H1 (cell line): ENCODE data around the gene ADAMTSL2. TPM values are rescaled to one million over a fixed set of nuclear protein-coding genes. Genes with fewer than 3 reads are reported as not detected.

Experiments used
- CTCF ChIA-PET: fragments of 300-600 bp; sonication (Branson Sonifier 250); formaldehyde crosslinking; loops from one replicate; lab custom pipeline; 2021; ENCODE audit not compliant: partially characterized antibody; lab: Charles Lee
- POLR2A ChIA-PET: fragments of 300-600 bp; sonication (Branson Sonifier 250); formaldehyde crosslinking; loops from one replicate; lab custom pipeline; 2021; ENCODE audit warnings: inconsistent platforms; ENCODE audit not compliant: partially characterized antibody; lab: Charles Lee
- DNase-seq, 2 experiments: peaks; one replicate each; pipeline versions ENCODE4 v3.0.0 to v3.0.0-alpha.2; 2010 to 2022; ENCODE audit warnings: low spot score in 2 of 2, low read depth in 1 of 2, mixed read lengths in 1 of 2
- FAIRE-seq: peaks from 2 replicates; lab custom pipeline; 2011; peaks lifted over from hg19 to GRCh38; lab: Jason Lieb, UNC
- H2AFZ ChIP-seq: 2 replicates; pipeline ENCODE4 v1.8.1; 2012; ENCODE audit warnings: low read length, inconsistent platforms
- H2AK5ac ChIP-seq: 2 replicates; pipeline ENCODE4 v1.6.1; 2013; ENCODE audit warnings: low read depth, low read length
- H2BK120ac ChIP-seq: replicated peaks from 2 replicates; pipeline ENCODE3; 2013; ENCODE audit warnings: low read depth, low read length, inconsistent platforms
- H2BK12ac ChIP-seq: 2 replicates; pipeline ENCODE4 v1.6.1; 2013; ENCODE audit warnings: low read depth, low read length
- H2BK15ac ChIP-seq: 2 replicates; pipeline ENCODE4 v1.6.1; 2013; ENCODE audit warnings: low read length
- H2BK20ac ChIP-seq: 2 replicates; pipeline ENCODE4 v1.6.1; 2013; ENCODE audit warnings: low read length
- H2BK5ac ChIP-seq: 2 replicates; pipeline ENCODE4 v1.6.1; 2013; ENCODE audit warnings: low read depth, low read length
- H3K14ac ChIP-seq: 2 replicates; pipeline ENCODE4 v1.6.1; 2013; ENCODE audit warnings: inconsistent platforms; ENCODE audit not compliant: insufficient read length
- H3K18ac ChIP-seq: 2 replicates; pipeline ENCODE4 v1.6.1; 2013; ENCODE audit warnings: low read length; ENCODE audit errors: extremely low read depth
- H3K23ac ChIP-seq: 2 replicates; pipeline ENCODE4 v1.6.1; 2013; ENCODE audit warnings: inconsistent platforms; ENCODE audit not compliant: insufficient read length
- H3K23me2 ChIP-seq: 2 replicates; pipeline ENCODE4 v1.6.1; 2013; ENCODE audit warnings: low read depth, low read length
- H3K27ac ChIP-seq: 2 replicates; pipeline ENCODE4 v1.6.1; 2011; ENCODE audit warnings: low read depth, low read length, inconsistent platforms
- H3K27me3 ChIP-seq, 4 experiments: replicated peaks in 1 of 4; 1 replicate in 1 of 4; 2 replicates in 3 of 4; pipeline versions ENCODE4 v1.6.1 to v1.8.1; 2011 to 2013; ENCODE audit warnings: low read length in 3 of 4, mild to moderate bottlenecking in 3 of 4, inconsistent platforms in 2 of 4, mixed read lengths in 2 of 4, moderate library complexity in 1 of 4; ENCODE audit not compliant: control insufficient read depth in 3 of 4, insufficient read depth in 3 of 4; ENCODE audit errors: extremely low read depth in 1 of 4
- H3K36me3 ChIP-seq, 4 experiments: 2 replicates each; pipeline versions ENCODE4 v1.6.1 to v1.8.1; 2011 to 2013; ENCODE audit warnings: mild to moderate bottlenecking in 4 of 4, low read length in 3 of 4, moderate library complexity in 2 of 4, control low read depth in 1 of 4, inconsistent platforms in 1 of 4; ENCODE audit not compliant: insufficient read depth in 4 of 4, control insufficient read depth in 2 of 4
- H3K4ac ChIP-seq: replicated peaks from 2 replicates; pipeline ENCODE3; 2013; ENCODE audit warnings: low read length, low read depth, mixed read lengths, inconsistent platforms; ENCODE audit not compliant: insufficient read length
- H3K4me1 ChIP-seq, 4 experiments: replicated peaks in 1 of 4; 1 replicate in 1 of 4; 2 replicates in 3 of 4; pipeline versions ENCODE4 v1.6.1 to v1.8.1; 2011 to 2013; ENCODE audit warnings: low read length in 3 of 4, inconsistent platforms in 2 of 4, mixed read lengths in 1 of 4; ENCODE audit not compliant: insufficient read depth in 4 of 4, control insufficient read depth in 3 of 4
- H3K4me2 ChIP-seq, 2 experiments: 2 replicates each; pipeline versions ENCODE4 v1.6.1 to v1.8.1; 2011 to 2013; ENCODE audit warnings: low read depth in 2 of 2, low read length in 2 of 2, control low read depth in 1 of 2, inconsistent platforms in 1 of 2, mild to moderate bottlenecking in 1 of 2; ENCODE audit not compliant: insufficient read depth in 1 of 2
- H3K4me3 ChIP-seq, 4 experiments: fragments of 200-600, 300-600 bp in 1 of 4; sonication (generic), shearing (Covaris generic), sonication (Bioruptor Twin) in 1 of 4; 2 replicates each; pipeline versions ENCODE4 v1.5.1 to v1.8.1; 2011 to 2016; ENCODE audit warnings: low read length in 4 of 4, low read depth in 3 of 4, control low read depth in 2 of 4, inconsistent platforms in 2 of 4, mild to moderate bottlenecking in 2 of 4, mixed read lengths in 1 of 4, moderate library complexity in 1 of 4; ENCODE audit not compliant: insufficient read depth in 2 of 4; ENCODE audit errors: extremely low read depth in 1 of 4
- H3K56ac ChIP-seq: replicated peaks from 2 replicates; pipeline ENCODE3; 2013; ENCODE audit warnings: low read depth, mild to moderate bottlenecking, mixed read lengths, low read length, inconsistent platforms; ENCODE audit not compliant: insufficient read length
- H3K79me1 ChIP-seq: 2 replicates; pipeline ENCODE4 v1.6.1; 2013; ENCODE audit warnings: low read depth, low read length, control low read depth
- H3K79me2 ChIP-seq, 2 experiments: 2 replicates each; pipeline versions ENCODE4 v1.6.1 to v1.8.1; 2012 to 2013; ENCODE audit warnings: low read length in 2 of 2, mild to moderate bottlenecking in 2 of 2, inconsistent platforms in 1 of 2; ENCODE audit not compliant: insufficient read depth in 2 of 2, control insufficient read depth in 1 of 2
- H3K9ac ChIP-seq, 4 experiments: replicated peaks in 1 of 4; 1 replicate in 1 of 4; 2 replicates in 3 of 4; pipeline versions ENCODE4 v1.6.1 to v1.8.1; 2011 to 2013; ENCODE audit warnings: low read depth in 3 of 4, low read length in 3 of 4, control low read depth in 2 of 4, mild to moderate bottlenecking in 2 of 4, moderate library complexity in 2 of 4, inconsistent platforms in 1 of 4; ENCODE audit errors: extremely low read depth in 1 of 4
- H3K9me3 ChIP-seq, 2 experiments: 2 replicates each; pipeline versions ENCODE4 v1.6.1 to v1.8.1; 2012 to 2013; ENCODE audit warnings: mild to moderate bottlenecking in 2 of 2, moderate library complexity in 2 of 2, control low read depth in 1 of 2, inconsistent platforms in 1 of 2, low read depth in 1 of 2, low read length in 1 of 2, mixed read lengths in 1 of 2; ENCODE audit not compliant: insufficient read depth in 2 of 2
- H4K20me1 ChIP-seq, 2 experiments: replicated peaks in 1 of 2; 2 replicates each; pipeline versions ENCODE3 to v1.8.1; 2011 to 2013; ENCODE audit warnings: inconsistent platforms in 2 of 2, low read length in 2 of 2, mild to moderate bottlenecking in 1 of 2; ENCODE audit not compliant: insufficient read depth in 2 of 2, control insufficient read depth in 1 of 2
- H4K5ac ChIP-seq: 2 replicates; pipeline ENCODE4 v1.6.1; 2013; ENCODE audit warnings: low read length, low read depth, mixed read lengths, inconsistent platforms; ENCODE audit not compliant: insufficient read length
- H4K8ac ChIP-seq: 2 replicates; pipeline ENCODE4 v1.8.0; 2013; ENCODE audit warnings: mild to moderate bottlenecking, moderate library complexity, low read length, inconsistent platforms; ENCODE audit not compliant: insufficient read depth; ENCODE audit errors: extremely low read depth
- H4K91ac ChIP-seq: replicated peaks from 2 replicates; pipeline ENCODE3; 2013; ENCODE audit warnings: low read length, mixed read lengths, inconsistent platforms; ENCODE audit not compliant: insufficient read length
- BACH1 ChIP-seq: IDR thresholded peaks from 2 replicates; pipeline ENCODE4 v1.6.1; 2012; ENCODE audit warnings: low read length, improper control_type of control experiment
- BRCA1 ChIP-seq: IDR thresholded peaks from 2 replicates; pipeline ENCODE4 v1.6.1; 2012; ENCODE audit warnings: low read depth, low read length, improper control_type of control experiment
- KDM1A ChIP-seq: fragments of 200-600, 300-600 bp; sonication (generic); IDR thresholded peaks from 2 replicates; pipeline ENCODE4 v1.7.1; 2016; ENCODE audit warnings: mild to moderate bottlenecking, low read length, borderline replicate concordance
- POLR2AphosphoS5 ChIP-seq: IDR thresholded peaks from 2 replicates; pipeline ENCODE4 v1.6.1; 2011; ENCODE audit warnings: low read depth, low read length
- RXRA ChIP-seq: IDR thresholded peaks from 2 replicates; pipeline ENCODE4 v1.6.1; 2011; ENCODE audit warnings: low read depth, mild to moderate bottlenecking, low read length, moderate library complexity; ENCODE audit not compliant: insufficient read depth
- SIN3A ChIP-seq, 2 experiments: IDR thresholded peaks in 1 of 2; conservative IDR thresholded peaks in 1 of 2; 2 replicates each; pipeline ENCODE4 v1.6.1; 2011 to 2012; ENCODE audit warnings: low read length in 2 of 2, improper control_type of control experiment in 1 of 2, low read depth in 1 of 2, mild to moderate bottlenecking in 1 of 2
- TAF7 ChIP-seq: optimal IDR thresholded peaks from 2 replicates; pipeline ENCODE3; 2011; ENCODE audit warnings: low read depth, mild to moderate bottlenecking, inconsistent platforms, low read length, moderate library complexity, borderline replicate concordance
- TEAD4 ChIP-seq: IDR thresholded peaks from 2 replicates; pipeline ENCODE4 v1.6.1; 2012; ENCODE audit warnings: low read depth, low read length, inconsistent platforms, mixed read lengths
- WGBS, 2 experiments: shearing (Covaris generic) in 1 of 2; methylation state at CpG; one replicate each; pipeline versions ENCODE4 v1.1.6 to v1.1.7; 2013 to 2015; ENCODE audit warnings: low lambda C conversion rate in 2 of 2, mixed read lengths in 2 of 2, inconsistent platforms in 1 of 2, low coverage in 1 of 2, missing lambda C conversion rate in 1 of 2; ENCODE audit not compliant: insufficient replicate concordance in 2 of 2, insufficient coverage in 1 of 2, insufficient read length in 1 of 2; ENCODE audit errors: extremely low coverage in 1 of 2, missing lambda C conversion rate in 1 of 2; 5-methylcytosine and 5-hydroxymethylcytosine counted together
- long read RNA-seq, 2 experiments: library from RNA in 1 of 2; library from capped mRNA in 1 of 2; stranded (forward); transcript quantifications; one replicate each; pipeline ENCODE4 v2.0.0, GENCODE V29; 2021; ENCODE audit warnings: inconsistent platforms in 1 of 2
- polyA minus RNA-seq, 3 experiments: library from RNA; depleted of rRNA, polyadenylated mRNA; stranded (reverse); fragments of >200 nt; gene quantifications; 1 replicate in 2 of 3; 2 replicates in 1 of 3; pipeline ENCODE4 v1.2.3, GENCODE V29; 2011
- polyA plus RNA-seq, 7 experiments: library from polyadenylated mRNA; depleted of rRNA in 3 of 7; stranded (reverse) in 5 of 7; unstranded in 2 of 7; fragments of >200 nt in 5 of 7; fragments of 200-250 nt in 2 of 7; gene quantifications; 1 replicate in 5 of 7; 2 replicates in 1 of 7; 4 replicates in 1 of 7; pipeline versions ENCODE4 v1.2.1 to v1.2.3, GENCODE V29; 2011 to 2013; ENCODE audit warnings: missing spikeins in 2 of 7, mixed read lengths in 2 of 7
- total RNA-seq: library from RNA; stranded (reverse); fragmentation: NEBNext Ultra II Directional; extraction: Animal tissue kit (Norgen Biotek cat#: 25700); gene quantifications from 2 replicates; pipeline ENCODE4 v1.2.1, GENCODE V29; 2021

Gene ADAMTSL2
- total RNA-seq (0.69 and 0.74 TPM in 2 replicates), polyA plus RNA-seq (2011; rRNA removed) (0.76 and 1.0 TPM in 2 replicates), polyA minus RNA-seq (2011; rRNA and poly(A)+ RNA removed) (0.13 and 0.73 TPM in 2 replicates)
- polyA plus RNA-seq (2011; cell fraction: cytosol; rRNA removed) = 0.79 TPM
- 2.6 TPM for polyA plus RNA-seq (2011; cell fraction: nucleus; rRNA removed)
- 0.29 to 1.0 TPM (median 0.65 TPM) in 4 replicates for polyA plus RNA-seq (2012, experiment 1 of 2)
- polyA plus RNA-seq (2012, experiment 2 of 2) = 0.41 TPM
- 0.39 TPM for polyA plus RNA-seq (2013, experiment 1 of 2)
- polyA plus RNA-seq (2013, experiment 2 of 2) = 0.29 TPM
- polyA minus RNA-seq (2011; cell fraction: cytosol; rRNA and poly(A)+ RNA removed) = 0.29 TPM
- polyA minus RNA-seq (2011; cell fraction: nucleus; rRNA and poly(A)+ RNA removed) = 0.60 TPM
- long read RNA-seq, experiment 1 = 0 reads
- long read RNA-seq, experiment 2 = 0 reads

GRCh38 chr9:133534346-133535291 is at the start of gene ADAMTSL2:
TSS of gene ADAMTSL2 (plus strand) at chr9:133534704. CDS start at chr9:133536713, 2,009 bp downstream.
- no peak within 1 kb of the TSS for H4K91ac ChIP-seq
- H2BK120ac ChIP-seq = no peak within 1 kb of the TSS
- H3K4me1 ChIP-seq = peaks cover 0 to 35% (median 16%) of the 10 kb centered on the region in 4 experiments; a peak in 6 of 7 replicates
- peaks cover 0 to 31% (median 18%) of the 10 kb centered on the region in 4 experiments; a peak in 6 of 7 replicates for H3K27me3 ChIP-seq
- peak within 1 kb of the TSS; percentile 98; the same call in 1 of the 2 replicates for H2BK15ac ChIP-seq
- H3K27ac ChIP-seq = no peak within 1 kb of the TSS
- DNase-seq = peak in 1 of 2 experiments; percentile 79
- no peak within 1 kb of the TSS for H3K56ac ChIP-seq
- no peak for FAIRE-seq
- no peaks in the 10 kb centered on the region for H3K79me1 ChIP-seq
- H3K23me2 ChIP-seq = peaks cover 2% of the 10 kb centered on the region; the same call in 1 of the 2 replicates
- no peak within 1 kb of the TSS for H2AK5ac ChIP-seq
- no peak within 1 kb of the TSS for H3K14ac ChIP-seq
- no peaks in the 10 kb centered on the region for H3K79me2 ChIP-seq
- H3K4me3 ChIP-seq = peak within 1 kb of the TSS; percentile 21 to 59 (median 32); a peak in 6 of 8 replicates
- H4K20me1 ChIP-seq = no peaks in the 10 kb centered on the region
- WGBS, 2 experiments = 19% methylated on average over 27 of the region's 70 CpGs; no CpG with 5 or more reads in 1 of the 2 experiments
- no peaks in the 10 kb centered on the region for H3K9me3 ChIP-seq
- peak within 1 kb of the TSS; percentile 56; the same call in 1 of the 2 replicates for H2BK5ac ChIP-seq
- no peaks in the 10 kb centered on the region for H3K36me3 ChIP-seq
- CTCF ChIA-PET = interaction anchor here (0.5 to 4.6 kb wide), 27 partner anchors 9 to 510 kb away, joined by 3 to 19 read pairs (median 4); no protein-coding TSS in a partner anchor
- peak within 1 kb of the TSS; percentile 54 for H4K5ac ChIP-seq
- H3K18ac ChIP-seq = peak within 1 kb of the TSS; percentile 78
- peak within 1 kb of the TSS; percentile 54; the same call in 1 of the 2 replicates for H4K8ac ChIP-seq
- H3K9ac ChIP-seq = no peak within 1 kb of the TSS
- H3K4me2 ChIP-seq = peak within 1 kb of the TSS; percentile 58 to 94
- POLR2A ChIA-PET = interaction anchor here (1.9 kb wide), 1 partner anchor 9 kb away, joined by 7 read pairs; no protein-coding TSS in a partner anchor
- H2BK12ac ChIP-seq = peak within 1 kb of the TSS; percentile 92; the same call in 1 of the 2 replicates
- no peak within 1 kb of the TSS for H3K23ac ChIP-seq
- H3K4ac ChIP-seq = peak within 1 kb of the TSS; percentile 80
- peak within 1 kb of the TSS; percentile 71; the same call in 1 of the 2 replicates for H2AFZ ChIP-seq
- H2BK20ac ChIP-seq = no peak within 1 kb of the TSS
- no peak; a peak in 1 of 4 replicates for TF ChIP-seq SIN3A (conservative IDR thresholded peaks at IDR 0.05 in 1 of 2, IDR thresholded peaks at IDR 0.05 in 1 of 2; ENCODE audit: low read depth in 1 of 2, low read length in 2 of 2)
- no peak for TF ChIP-seq RXRA
- peak; percentile 17 for TF ChIP-seq TAF7
- no peak for TF ChIP-seq KDM1A
- TF ChIP-seq POLR2AphosphoS5 = no peak
- TF ChIP-seq TEAD4 = no peak
- no peak for TF ChIP-seq BRCA1
- TF ChIP-seq BACH1 = no peak
